ENCODE data around the gene SERPINI1. TPM values are rescaled to one million over a fixed set of nuclear protein-coding genes. Genes with fewer than 3 reads are reported as not detected.

The SERPINI1 gene
- total and polyA plus RNA-seq, 9 of the 15 experiments (the other 6 are each of a cell fraction or from before 2014, with no cell fraction given): 1.6 to 9.9 (median 3.5) TPM

DNA sequence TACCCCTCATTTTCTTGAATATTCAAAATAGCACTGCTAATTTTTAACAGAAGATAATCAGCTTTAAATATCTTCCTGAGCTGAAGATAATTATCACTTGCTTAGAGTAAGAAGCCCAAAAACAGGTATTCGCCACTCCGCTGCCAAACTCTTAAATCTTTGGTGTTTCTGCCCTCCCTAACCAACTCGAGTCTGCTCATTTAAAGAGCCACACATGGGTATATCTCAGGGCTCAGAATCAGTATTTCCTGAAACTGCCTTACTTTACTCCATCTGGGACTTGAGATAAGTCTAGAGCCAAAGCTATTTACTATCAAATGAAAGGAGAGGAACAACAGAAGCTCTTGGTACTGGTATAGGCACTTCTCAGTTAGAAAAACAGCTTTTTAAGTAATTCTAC is 11.6 kb upstream of the SERPINI1 start (continued):
- TF ChIP-seq, protein P1, sequence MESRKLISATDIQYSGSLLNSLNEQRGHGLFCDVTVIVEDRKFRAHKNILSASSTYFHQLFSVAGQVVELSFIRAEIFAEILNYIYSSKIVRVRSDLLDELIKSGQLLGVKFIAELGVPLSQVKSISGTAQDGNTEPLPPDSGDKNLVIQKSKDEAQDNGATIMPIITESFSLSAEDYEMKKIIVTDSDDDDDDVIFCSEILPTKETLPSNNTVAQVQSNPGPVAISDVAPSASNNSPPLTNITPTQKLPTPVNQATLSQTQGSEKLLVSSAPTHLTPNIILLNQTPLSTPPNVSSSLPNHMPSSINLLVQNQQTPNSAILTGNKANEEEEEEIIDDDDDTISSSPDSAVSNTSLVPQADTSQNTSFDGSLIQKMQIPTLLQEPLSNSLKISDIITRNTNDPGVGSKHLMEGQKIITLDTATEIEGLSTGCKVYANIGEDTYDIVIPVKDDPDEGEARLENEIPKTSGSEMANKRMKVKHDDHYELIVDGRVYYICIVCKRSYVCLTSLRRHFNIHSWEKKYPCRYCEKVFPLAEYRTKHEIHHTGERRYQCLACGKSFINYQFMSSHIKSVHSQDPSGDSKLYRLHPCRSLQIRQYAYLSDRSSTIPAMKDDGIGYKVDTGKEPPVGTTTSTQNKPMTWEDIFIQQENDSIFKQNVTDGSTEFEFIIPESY (CRISPR knock-in tag; IDR thresholded peaks at IDR 0.05): no peak
- TF ChIP-seq ZSCAN32 (CRISPR knock-in tag; IDR thresholded peaks at IDR 0.05): no peak
- TF ChIP-seq, protein P2, sequence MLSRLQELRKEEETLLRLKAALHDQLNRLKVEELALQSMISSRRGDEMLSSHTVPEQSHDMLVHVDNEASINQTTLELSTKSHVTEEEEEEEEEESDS (CRISPR knock-in tag; IDR thresholded peaks at IDR 0.05): no peak
- no peak for TF ChIP-seq MIER1 (IDR thresholded peaks at IDR 0.05; ENCODE audit: low read depth)
- no peak for TF ChIP-seq CHD1 (IDR thresholded peaks at IDR 0.05; ENCODE audit: low read length)
- TF ChIP-seq ARID1B (IDR thresholded peaks at IDR 0.05): peak; percentile 97
- TF ChIP-seq RBM39 (optimal IDR thresholded peaks at IDR 0.05; ENCODE audit: low read depth, low read length): no peak
- TF ChIP-seq U2AF2 (optimal IDR thresholded peaks at IDR 0.05; ENCODE audit: low read depth, low read length): no peak
- no peak for TF ChIP-seq PPARD (CRISPR knock-in tag; IDR thresholded peaks at IDR 0.05)
- TF ChIP-seq, protein P3, sequence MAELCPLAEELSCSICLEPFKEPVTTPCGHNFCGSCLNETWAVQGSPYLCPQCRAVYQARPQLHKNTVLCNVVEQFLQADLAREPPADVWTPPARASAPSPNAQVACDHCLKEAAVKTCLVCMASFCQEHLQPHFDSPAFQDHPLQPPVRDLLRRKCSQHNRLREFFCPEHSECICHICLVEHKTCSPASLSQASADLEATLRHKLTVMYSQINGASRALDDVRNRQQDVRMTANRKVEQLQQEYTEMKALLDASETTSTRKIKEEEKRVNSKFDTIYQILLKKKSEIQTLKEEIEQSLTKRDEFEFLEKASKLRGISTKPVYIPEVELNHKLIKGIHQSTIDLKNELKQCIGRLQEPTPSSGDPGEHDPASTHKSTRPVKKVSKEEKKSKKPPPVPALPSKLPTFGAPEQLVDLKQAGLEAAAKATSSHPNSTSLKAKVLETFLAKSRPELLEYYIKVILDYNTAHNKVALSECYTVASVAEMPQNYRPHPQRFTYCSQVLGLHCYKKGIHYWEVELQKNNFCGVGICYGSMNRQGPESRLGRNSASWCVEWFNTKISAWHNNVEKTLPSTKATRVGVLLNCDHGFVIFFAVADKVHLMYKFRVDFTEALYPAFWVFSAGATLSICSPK (IDR thresholded peaks at IDR 0.05; ENCODE audit: borderline replicate concordance): no peak
- TF ChIP-seq, protein P4, sequence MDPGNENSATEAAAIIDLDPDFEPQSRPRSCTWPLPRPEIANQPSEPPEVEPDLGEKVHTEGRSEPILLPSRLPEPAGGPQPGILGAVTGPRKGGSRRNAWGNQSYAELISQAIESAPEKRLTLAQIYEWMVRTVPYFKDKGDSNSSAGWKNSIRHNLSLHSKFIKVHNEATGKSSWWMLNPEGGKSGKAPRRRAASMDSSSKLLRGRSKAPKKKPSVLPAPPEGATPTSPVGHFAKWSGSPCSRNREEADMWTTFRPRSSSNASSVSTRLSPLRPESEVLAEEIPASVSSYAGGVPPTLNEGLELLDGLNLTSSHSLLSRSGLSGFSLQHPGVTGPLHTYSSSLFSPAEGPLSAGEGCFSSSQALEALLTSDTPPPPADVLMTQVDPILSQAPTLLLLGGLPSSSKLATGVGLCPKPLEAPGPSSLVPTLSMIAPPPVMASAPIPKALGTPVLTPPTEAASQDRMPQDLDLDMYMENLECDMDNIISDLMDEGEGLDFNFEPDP (CRISPR knock-in tag; IDR thresholded peaks at IDR 0.05): no peak
- TF ChIP-seq MAFF (IDR thresholded peaks at IDR 0.05; ENCODE audit: low read length): no peak
- no peak for TF ChIP-seq BHLHE40 (IDR thresholded peaks at IDR 0.05; ENCODE audit: low read length)
- TF ChIP-seq, protein P5, sequence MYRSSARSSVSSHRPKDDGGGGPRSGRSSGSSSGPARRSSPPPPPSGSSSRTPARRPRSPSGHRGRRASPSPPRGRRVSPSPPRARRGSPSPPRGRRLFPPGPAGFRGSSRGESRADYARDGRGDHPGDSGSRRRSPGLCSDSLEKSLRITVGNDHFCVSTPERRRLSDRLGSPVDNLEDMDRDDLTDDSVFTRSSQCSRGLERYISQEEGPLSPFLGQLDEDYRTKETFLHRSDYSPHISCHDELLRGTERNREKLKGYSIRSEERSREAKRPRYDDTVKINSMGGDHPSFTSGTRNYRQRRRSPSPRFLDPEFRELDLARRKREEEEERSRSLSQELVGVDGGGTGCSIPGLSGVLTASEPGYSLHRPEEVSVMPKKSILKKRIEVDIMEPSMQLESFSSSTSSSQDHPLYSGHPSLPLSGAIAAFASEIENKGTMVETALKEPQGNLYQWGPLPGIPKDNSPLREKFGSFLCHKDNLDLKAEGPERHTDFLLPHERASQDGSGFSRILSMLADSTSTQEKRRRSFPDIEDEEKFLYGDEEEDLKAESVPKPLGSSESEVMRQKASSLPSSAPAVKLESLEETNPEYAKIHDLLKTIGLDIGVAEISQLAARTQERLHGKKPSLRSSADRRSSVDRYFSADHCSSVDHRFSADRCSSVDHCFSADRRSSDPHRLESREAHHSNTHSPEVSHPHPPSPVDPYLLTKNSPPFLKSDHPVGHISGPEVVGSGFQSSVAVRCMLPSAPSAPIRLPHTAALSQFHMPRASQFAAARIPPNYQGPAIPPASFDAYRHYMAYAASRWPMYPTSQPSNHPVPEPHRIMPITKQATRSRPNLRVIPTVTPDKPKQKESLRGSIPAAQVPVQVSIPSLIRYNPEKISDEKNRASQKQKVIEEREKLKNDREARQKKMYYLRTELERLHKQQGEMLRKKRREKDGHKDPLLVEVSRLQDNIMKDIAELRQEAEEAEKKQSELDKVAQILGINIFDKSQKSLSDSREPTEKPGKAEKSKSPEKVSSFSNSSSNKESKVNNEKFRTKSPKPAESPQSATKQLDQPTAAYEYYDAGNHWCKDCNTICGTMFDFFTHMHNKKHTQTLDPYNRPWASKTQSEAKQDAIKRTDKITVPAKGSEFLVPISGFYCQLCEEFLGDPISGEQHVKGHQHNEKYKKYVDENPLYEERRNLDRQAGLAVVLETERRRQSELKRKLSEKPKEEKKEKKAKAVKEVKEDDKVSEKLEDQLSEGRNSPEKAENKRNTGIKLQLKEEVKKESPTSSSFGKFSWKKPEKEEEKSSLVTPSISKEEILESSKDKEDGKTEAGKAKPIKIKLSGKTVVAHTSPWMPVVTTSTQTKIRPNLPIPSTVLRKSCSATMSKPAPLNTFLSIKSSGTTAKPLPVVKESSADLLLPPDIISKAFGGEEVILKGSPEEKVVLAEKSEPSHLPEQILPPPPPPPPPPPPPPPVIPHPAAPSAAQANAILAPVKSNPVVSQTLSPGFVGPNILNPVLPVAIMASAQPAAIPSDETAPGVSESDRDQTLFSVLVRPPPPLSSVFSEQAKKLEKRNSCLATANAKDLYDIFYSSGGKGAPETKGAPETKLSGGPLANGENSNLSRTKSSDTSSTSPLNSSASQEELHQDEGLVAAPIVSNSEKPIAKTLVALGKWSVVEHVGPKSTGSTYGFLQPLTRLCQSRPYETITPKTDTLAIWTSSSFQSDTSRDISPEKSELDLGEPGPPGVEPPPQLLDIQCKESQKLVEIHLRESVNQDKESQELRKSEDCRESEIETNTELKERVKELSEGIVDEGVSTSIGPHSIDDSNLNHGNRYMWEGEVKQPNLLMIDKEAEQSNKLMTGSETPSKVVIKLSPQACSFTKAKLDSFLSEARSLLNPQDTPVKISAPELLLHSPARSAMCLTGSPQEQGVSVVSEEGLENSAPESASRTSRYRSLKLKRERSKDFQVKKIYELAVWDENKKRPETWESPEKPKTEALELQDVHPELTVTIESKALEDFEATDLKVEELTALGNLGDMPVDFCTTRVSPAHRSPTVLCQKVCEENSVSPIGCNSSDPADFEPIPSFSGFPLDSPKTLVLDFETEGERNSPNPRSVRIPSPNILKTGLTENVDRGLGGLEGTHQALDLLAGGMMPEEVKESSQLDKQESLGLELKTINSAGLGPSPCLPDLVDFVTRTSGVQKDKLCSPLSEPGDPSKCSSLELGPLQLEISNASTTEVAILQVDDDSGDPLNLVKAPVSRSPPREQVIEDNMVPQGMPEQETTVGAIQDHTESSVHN (IDR thresholded peaks at IDR 0.05; ENCODE audit: borderline replicate concordance in 1 of 2, low read depth in 1 of 2): no peak
- no peak for TF ChIP-seq RBM17 (IDR thresholded peaks at IDR 0.05; ENCODE audit: borderline replicate concordance, low read depth, low read length)

Measured in K562 (cell line).